Endothelial cell of umbilical vein (primary cell): ENCODE measurements around the gene GABARAP.

Experiments
- CTCF ChIP-seq, 2 donors: IDR thresholded peaks; 1 replicate in 1 of 2; 2 replicates in 1 of 2; pipeline ENCODE4 v1.5.1; 2011; ENCODE audit warnings: low read length in 2 of 2, mild to moderate bottlenecking in 2 of 2, moderate library complexity in 2 of 2, control low read depth in 1 of 2, inconsistent platforms in 1 of 2, low read depth in 1 of 2; ENCODE audit not compliant: insufficient read depth in 1 of 2; ENCODE audit errors: extremely low read depth in 1 of 2
- POLR2A ChIP-seq: IDR thresholded peaks from 2 replicates; pipeline ENCODE4 v1.6.1; 2012; ENCODE audit warnings: low read depth, mild to moderate bottlenecking, control low read depth, low read length
- POLR2AphosphoS5 ChIP-seq: IDR thresholded peaks from 2 replicates; pipeline ENCODE4 v1.6.1; 2012; ENCODE audit warnings: low read depth, mild to moderate bottlenecking, control low read depth, low read length, moderate library complexity; ENCODE audit not compliant: insufficient read depth

- peak; percentile 62 to 75 for TF ChIP-seq CTCF (IDR thresholded peaks at IDR 0.05; ENCODE audit: extremely low read depth in 1 of 2, insufficient read depth in 1 of 2, low read depth in 1 of 2, low read length in 2 of 2)
- no peak for TF ChIP-seq POLR2A
- TF ChIP-seq POLR2AphosphoS5 = no peak
These were observed 28.4 kb downstream of the GABARAP start for GRCh38 chr17:7213895-7214299.
